Tibial artery (tissue), 4 donors: ENCODE results near the gene DYNLT4.

Source experiments
- DNase-seq, 2 donors: peaks; one replicate each; pipeline ENCODE4 v3.0.0-alpha.2; 2019
- H3K27ac ChIP-seq, 2 donors: fragments of 200-600 bp; sonication (generic) in 1 of 2; 1 replicate in 1 of 2; 2 replicates in 1 of 2; pipeline ENCODE4 v1.5.1; 2018 to 2019; ENCODE audit warnings: mild to moderate bottlenecking in 1 of 2
- H3K27me3 ChIP-seq, 2 donors: fragments of 200-600 bp; sonication (generic) in 1 of 2; one replicate each; pipeline versions ENCODE4 v1.5.1 to v1.6.0; 2016 to 2019
- H3K36me3 ChIP-seq, 3 donors: fragments of 200-600 bp; sonication (generic) in 2 of 3; one replicate each; pipeline ENCODE4 v1.5.1; 2016 to 2019; ENCODE audit warnings: mild to moderate bottlenecking in 2 of 3
- H3K4me1 ChIP-seq, 4 donors: fragments of 200-600 bp; sonication (generic) in 2 of 4; 1 replicate in 3 of 4; 2 replicates in 1 of 4; pipeline ENCODE4 v1.5.1; 2016 to 2019
- H3K4me3 ChIP-seq, 2 donors: fragments of 200-600 bp; sonication (generic) in 1 of 2; 1 replicate in 1 of 2; 2 replicates in 1 of 2; pipeline ENCODE4 v1.5.1; 2018 to 2019; ENCODE audit warnings: mild to moderate bottlenecking in 2 of 2
- H3K9me3 ChIP-seq, 3 donors: fragments of 200-600 bp; sonication (generic) in 1 of 3; one replicate each; pipeline ENCODE4 v1.5.1; 2016 to 2019
- intact Hi-C: fragments of 100-400 bp; cut with DNase I; formaldehyde crosslinking; loops from one replicate; pipeline ENCODE4 v1.15.0; 2023; ENCODE audit warnings: low total_unique reads
- TF ChIP-seq, protein P1 (sequence below), 2 experiments: fragments of 200-600 bp in 1 of 2; fragments of 450-650 bp in 1 of 2; IDR thresholded peaks; one replicate each; pipeline ENCODE4 v1.5.1; 2017 to 2019; ENCODE audit warnings: antibody characterized with exemption in 2 of 2, mild to moderate bottlenecking in 1 of 2, moderate library complexity in 1 of 2

Gene DYNLT4

GRCh38 chr1:44757420-44757819 lies 49.7 kb downstream of the DYNLT4 start:
- no peak for DNase-seq
- Histone ChIP-seq H3K36me3 (peaks cover 0 to 20% (median 0%) of the 10 kb centered on the region in 3 donors), H3K27me3 (no peaks in the 10 kb centered on the region), H3K9me3 (no peaks in the 10 kb centered on the region), H3K27ac (no peak overlapping the region), H3K4me1 (no peaks in the 10 kb centered on the region), H3K4me3 (no peak overlapping the region)
- TF ChIP-seq, protein P1, sequence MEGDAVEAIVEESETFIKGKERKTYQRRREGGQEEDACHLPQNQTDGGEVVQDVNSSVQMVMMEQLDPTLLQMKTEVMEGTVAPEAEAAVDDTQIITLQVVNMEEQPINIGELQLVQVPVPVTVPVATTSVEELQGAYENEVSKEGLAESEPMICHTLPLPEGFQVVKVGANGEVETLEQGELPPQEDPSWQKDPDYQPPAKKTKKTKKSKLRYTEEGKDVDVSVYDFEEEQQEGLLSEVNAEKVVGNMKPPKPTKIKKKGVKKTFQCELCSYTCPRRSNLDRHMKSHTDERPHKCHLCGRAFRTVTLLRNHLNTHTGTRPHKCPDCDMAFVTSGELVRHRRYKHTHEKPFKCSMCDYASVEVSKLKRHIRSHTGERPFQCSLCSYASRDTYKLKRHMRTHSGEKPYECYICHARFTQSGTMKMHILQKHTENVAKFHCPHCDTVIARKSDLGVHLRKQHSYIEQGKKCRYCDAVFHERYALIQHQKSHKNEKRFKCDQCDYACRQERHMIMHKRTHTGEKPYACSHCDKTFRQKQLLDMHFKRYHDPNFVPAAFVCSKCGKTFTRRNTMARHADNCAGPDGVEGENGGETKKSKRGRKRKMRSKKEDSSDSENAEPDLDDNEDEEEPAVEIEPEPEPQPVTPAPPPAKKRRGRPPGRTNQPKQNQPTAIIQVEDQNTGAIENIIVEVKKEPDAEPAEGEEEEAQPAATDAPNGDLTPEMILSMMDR (IDR thresholded peaks at IDR 0.05), result no peak
- intact Hi-C loops, result no loop called here
